Measurements from ENCODE around the gene RAD18.

DNA sequence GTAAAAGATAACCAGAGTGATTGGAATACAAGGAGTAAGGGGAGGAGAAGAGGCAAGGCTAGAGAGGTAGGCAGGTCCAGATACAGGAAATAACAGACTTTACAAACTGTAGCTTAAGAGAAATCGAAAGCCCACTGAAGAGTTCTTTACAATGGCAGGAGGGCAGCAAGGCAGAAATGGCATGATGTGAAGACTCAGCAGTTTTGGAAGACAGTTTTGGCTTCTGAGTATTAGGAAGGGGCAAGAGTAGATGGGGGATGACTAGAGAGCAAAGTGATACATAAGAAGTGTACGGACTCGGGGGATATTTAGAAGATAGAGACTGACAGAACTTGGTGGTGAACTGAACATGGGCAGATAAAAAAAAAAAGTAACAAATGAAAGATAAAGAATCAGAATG is 54.1 kb downstream of the RAD18 start:
- TF ChIP-seq, protein P1, sequence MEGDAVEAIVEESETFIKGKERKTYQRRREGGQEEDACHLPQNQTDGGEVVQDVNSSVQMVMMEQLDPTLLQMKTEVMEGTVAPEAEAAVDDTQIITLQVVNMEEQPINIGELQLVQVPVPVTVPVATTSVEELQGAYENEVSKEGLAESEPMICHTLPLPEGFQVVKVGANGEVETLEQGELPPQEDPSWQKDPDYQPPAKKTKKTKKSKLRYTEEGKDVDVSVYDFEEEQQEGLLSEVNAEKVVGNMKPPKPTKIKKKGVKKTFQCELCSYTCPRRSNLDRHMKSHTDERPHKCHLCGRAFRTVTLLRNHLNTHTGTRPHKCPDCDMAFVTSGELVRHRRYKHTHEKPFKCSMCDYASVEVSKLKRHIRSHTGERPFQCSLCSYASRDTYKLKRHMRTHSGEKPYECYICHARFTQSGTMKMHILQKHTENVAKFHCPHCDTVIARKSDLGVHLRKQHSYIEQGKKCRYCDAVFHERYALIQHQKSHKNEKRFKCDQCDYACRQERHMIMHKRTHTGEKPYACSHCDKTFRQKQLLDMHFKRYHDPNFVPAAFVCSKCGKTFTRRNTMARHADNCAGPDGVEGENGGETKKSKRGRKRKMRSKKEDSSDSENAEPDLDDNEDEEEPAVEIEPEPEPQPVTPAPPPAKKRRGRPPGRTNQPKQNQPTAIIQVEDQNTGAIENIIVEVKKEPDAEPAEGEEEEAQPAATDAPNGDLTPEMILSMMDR (conservative IDR thresholded peaks at IDR 0.05 in 1 of 2, IDR thresholded peaks at IDR 0.05 in 1 of 2; ENCODE audit: extremely low read depth in 1 of 2, insufficient read depth in 1 of 2, low read depth in 1 of 2, low read length in 2 of 2) = no peak
- TF ChIP-seq EZH2 (IDR thresholded peaks at IDR 0.05; ENCODE audit: borderline replicate concordance, low read length) = no peak
